Erythroblast (primary cell): ENCODE measurements around the gene SHOC2.

Experiments used
- GATA1 ChIP-seq: IDR thresholded peaks from 2 replicates; pipeline ENCODE4 v1.6.1; 2011; ENCODE audit warnings: low read depth, mild to moderate bottlenecking, control low read depth, low read length, moderate library complexity
- POLR2A ChIP-seq: IDR thresholded peaks from 2 replicates; pipeline ENCODE4 v1.6.1; 2011; ENCODE audit warnings: mild to moderate bottlenecking, low read length

GRCh38 chr10:110936757-110937156 lies 17.4 kb downstream of the SHOC2 start:
- TF ChIP-seq POLR2A = no peak
- no peak for TF ChIP-seq GATA1
